Measurements from ENCODE around the gene SORCS2. TPM values are rescaled to one million over a fixed set of nuclear protein-coding genes. Genes with fewer than 3 reads are reported as not detected.

Gene SORCS2
- total and polyA plus RNA-seq, 2 of the 13 experiments (the other 11 are each of a cell fraction or from before 2014, with no cell fraction given), result 0.82 to 1.0 TPM

GRCh38 chr4:7397206-7398103 is 205.1 kb downstream of the SORCS2 start (continued):
- no peak for TF ChIP-seq AFF4 (CRISPR knock-in tag; IDR thresholded peaks at IDR 0.05)

GRCh38 chr4:7398104-7398423 is 205.7 kb downstream of the SORCS2 start:
- Histone ChIP-seq H3K27ac (ENCODE audit: extremely low read length, insufficient read depth, low read length) (no peak overlapping the region), H3K4me3 (replicated peaks in 1 of 3; ENCODE audit: insufficient read depth in 1 of 3, low read depth in 2 of 3, low read length in 3 of 3) (no peak overlapping the region), H3K4me1 (ENCODE audit: insufficient read depth, low read length) (no peaks in the 10 kb centered on the region), H3K79me2 (ENCODE audit: insufficient read depth, low read length) (no peaks in the 10 kb centered on the region), H3K36me3 (replicated peaks in 1 of 2; ENCODE audit: control insufficient read depth in 1 of 2, insufficient read depth in 2 of 2, low read length in 2 of 2) (no peaks in the 10 kb centered on the region), H3K9me3 (ENCODE audit: low read length) (no peaks in the 10 kb centered on the region), H3K9ac (ENCODE audit: insufficient read depth, low read depth, low read length) (no peak overlapping the region), H4K20me1 (ENCODE audit: insufficient read depth, low read length) (no peaks in the 10 kb centered on the region), H2AFZ (ENCODE audit: low read length) (no peak overlapping the region), H3K4me2 (ENCODE audit: low read depth, low read length) (no peak overlapping the region), H3K27me3 (ENCODE audit: control insufficient read depth in 1 of 2, insufficient read depth in 2 of 2, low read length in 2 of 2) (peaks cover 0 to 44% of the 10 kb centered on the region in 2 experiments; a peak in 3 of 5 replicates)
- WGBS (ENCODE audit: low lambda C conversion rate), result 16% methylated on average over 2 of the region's 6 CpGs
- intact Hi-C loops (cut with micrococcal nuclease; ENCODE audit: unreplicated experiment) (no loop called here), in situ Hi-C loops (cut with HindIII; ENCODE audit: extremely low pct_ligation_motif_present, low pct_unique_long_range_greater_than_20kb) (no loop called here)
- POLR2A ChIA-PET, result no interaction called here
- ATAC-seq (no peak), DNase-seq (ENCODE audit: low spot score) (no peak), FAIRE-seq (no peak)
- TF ChIP-seq ZFP41 (CRISPR knock-in tag; IDR thresholded peaks at IDR 0.05; ENCODE audit: borderline replicate concordance) (no peak), HDAC6 (IDR thresholded peaks at IDR 0.05; ENCODE audit: low read depth, low read length) (no peak), ZNF570 (CRISPR knock-in tag; IDR thresholded peaks at IDR 0.05; ENCODE audit: borderline replicate concordance) (no peak), ZBTB8A (CRISPR knock-in tag; IDR thresholded peaks at IDR 0.05; ENCODE audit: borderline replicate concordance, low read depth) (no peak), ZFP37 (CRISPR knock-in tag; IDR thresholded peaks at IDR 0.05; ENCODE audit: borderline replicate concordance) (no peak), KDM2A (CRISPR knock-in tag; IDR thresholded peaks at IDR 0.05; ENCODE audit: borderline replicate concordance, low read depth) (no peak), POLR2G (IDR thresholded peaks at IDR 0.05; ENCODE audit: low read depth, low read length) (no peak)
- no TSS peak for BruUV-seq (replicated peaks)
- CTCF ChIA-PET (ENCODE audit: low intra/inter-chr PET ratio, low total read pairs), result no interaction called here
